Neuronal stem cell (in vitro differentiated cells): ENCODE data around the gene GON4L. TPM values are rescaled to one million over a fixed set of nuclear protein-coding genes. Genes with fewer than 3 reads are reported as not detected.
"Not testable (repeated sequence)": the region's sequence is repeated elsewhere in the genome, so short reads cannot be mapped to it uniquely, and the experiment has no call there.

Experiments
- DNase-seq: peaks from one replicate; pipeline ENCODE4 v3.0.0-alpha.2; 2013; ENCODE audit warnings: low spot score
- H2AFZ ChIP-seq: one replicate; pipeline ENCODE4 v1.6.1; 2013; ENCODE audit warnings: mild to moderate bottlenecking, low read length, inconsistent platforms
- H2AK5ac ChIP-seq: 2 replicates; pipeline ENCODE4 v1.6.1; 2013; ENCODE audit warnings: low read depth, mild to moderate bottlenecking, inconsistent platforms, low read length, moderate library complexity, mixed read lengths
- H2BK120ac ChIP-seq: 2 replicates; pipeline ENCODE4 v1.6.1; 2013; ENCODE audit warnings: low read depth, mild to moderate bottlenecking, inconsistent platforms, low read length, moderate library complexity, mixed read lengths
- H2BK12ac ChIP-seq: one replicate; pipeline ENCODE4 v1.6.1; 2013; ENCODE audit warnings: low read length, inconsistent platforms
- H2BK15ac ChIP-seq: 2 replicates; pipeline ENCODE4 v1.6.1; 2013; ENCODE audit warnings: mild to moderate bottlenecking, low read length, inconsistent platforms, mixed read lengths
- H2BK5ac ChIP-seq: one replicate; pipeline ENCODE4 v1.6.1; 2013; ENCODE audit warnings: inconsistent platforms, mild to moderate bottlenecking, low read length, moderate library complexity
- H3K14ac ChIP-seq: one replicate; pipeline ENCODE4 v1.6.1; 2013; ENCODE audit warnings: low read length, inconsistent platforms
- H3K18ac ChIP-seq: 2 replicates; pipeline ENCODE4 v1.6.1; 2013; ENCODE audit warnings: low read length, inconsistent platforms
- H3K23ac ChIP-seq: 2 replicates; pipeline ENCODE4 v1.6.1; 2013; ENCODE audit warnings: low read depth, mild to moderate bottlenecking, mixed read lengths, low read length, inconsistent platforms; ENCODE audit not compliant: poor library complexity
- H3K27ac ChIP-seq: replicated peaks from 3 replicates; pipeline ENCODE4 v1.5.1; 2013; ENCODE audit warnings: low read length, inconsistent platforms
- H3K27me3 ChIP-seq, 3 experiments: 2 replicates each; pipeline ENCODE4 v1.6.1; 2013; ENCODE audit warnings: low read length in 3 of 3, mild to moderate bottlenecking in 2 of 3, inconsistent platforms in 1 of 3, low read depth in 1 of 3, mixed read lengths in 1 of 3, moderate library complexity in 1 of 3; ENCODE audit not compliant: control insufficient read depth in 3 of 3, insufficient read depth in 3 of 3
- H3K36me3 ChIP-seq, 2 donors: replicated peaks in 1 of 2; 2 replicates each; pipeline ENCODE4 v1.6.1; 2013; ENCODE audit warnings: low read length in 2 of 2; ENCODE audit not compliant: control insufficient read depth in 2 of 2, insufficient read depth in 2 of 2
- H3K4ac ChIP-seq: 2 replicates; pipeline ENCODE4 v1.6.1; 2013; ENCODE audit warnings: inconsistent platforms, mild to moderate bottlenecking, low read length, moderate library complexity
- H3K4me1 ChIP-seq, 2 donors: 1 replicate in 1 of 2; 2 replicates in 1 of 2; pipeline ENCODE4 v1.6.1; 2013; ENCODE audit warnings: low read length in 2 of 2, low read depth in 1 of 2; ENCODE audit not compliant: control insufficient read depth in 2 of 2, insufficient read depth in 1 of 2
- H3K4me2 ChIP-seq: one replicate; pipeline ENCODE4 v1.6.1; 2013; ENCODE audit warnings: mild to moderate bottlenecking, low read length, inconsistent platforms; ENCODE audit not compliant: insufficient read depth, poor library complexity, severe bottlenecking
- H3K4me3 ChIP-seq, 2 donors: 2 replicates each; pipeline ENCODE4 v1.5.1; 2013; ENCODE audit warnings: low read length in 2 of 2, mild to moderate bottlenecking in 2 of 2, inconsistent platforms in 1 of 2, moderate library complexity in 1 of 2
- H3K79me1 ChIP-seq: one replicate; pipeline ENCODE4 v1.6.1; 2013; ENCODE audit warnings: low read depth, mild to moderate bottlenecking, inconsistent platforms, low read length, moderate library complexity
- H3K9ac ChIP-seq: one replicate; pipeline ENCODE4 v1.6.1; 2013; ENCODE audit warnings: mild to moderate bottlenecking, low read depth, low read length, inconsistent platforms; ENCODE audit not compliant: poor library complexity
- H3K9me3 ChIP-seq, 2 donors: replicated peaks in 1 of 2; 2 replicates each; pipeline versions ENCODE3 to v1.6.1; 2013; ENCODE audit warnings: low read length in 2 of 2, mild to moderate bottlenecking in 2 of 2, inconsistent platforms in 1 of 2, low read depth in 1 of 2, mixed read lengths in 1 of 2, moderate library complexity in 1 of 2; ENCODE audit not compliant: control insufficient read depth in 2 of 2, insufficient read depth in 1 of 2
- H4K8ac ChIP-seq: one replicate; pipeline ENCODE4 v1.6.1; 2013; ENCODE audit warnings: low read depth, mild to moderate bottlenecking, inconsistent platforms, low read length, moderate library complexity
- H4K91ac ChIP-seq: one replicate; pipeline ENCODE4 v1.6.1; 2013; ENCODE audit warnings: low read length, low read depth, mild to moderate bottlenecking, inconsistent platforms; ENCODE audit not compliant: poor library complexity
- WGBS, 2 donors: extraction: QIAGEN DNeasy Blood & Tissue Kit; methylation state at CpG; one replicate each; pipeline ENCODE4 v1.1.7; 2013; ENCODE audit warnings: missing lambda C conversion rate in 2 of 2, mixed read lengths in 1 of 2; ENCODE audit not compliant: insufficient read length in 2 of 2, insufficient replicate concordance in 1 of 2; ENCODE audit errors: extremely low coverage in 2 of 2; 5-methylcytosine and 5-hydroxymethylcytosine counted together
- small RNA-seq: library from polyadenylated mRNA; stranded (forward); fragments of <200 nt; extraction: miRNeasy Mini kit (QIAGEN cat#:217004); gene quantifications from one replicate; pipeline ENCODE3, GENCODE V24; 2013; ENCODE audit not compliant: insufficient read depth

The GON4L gene

DNA sequence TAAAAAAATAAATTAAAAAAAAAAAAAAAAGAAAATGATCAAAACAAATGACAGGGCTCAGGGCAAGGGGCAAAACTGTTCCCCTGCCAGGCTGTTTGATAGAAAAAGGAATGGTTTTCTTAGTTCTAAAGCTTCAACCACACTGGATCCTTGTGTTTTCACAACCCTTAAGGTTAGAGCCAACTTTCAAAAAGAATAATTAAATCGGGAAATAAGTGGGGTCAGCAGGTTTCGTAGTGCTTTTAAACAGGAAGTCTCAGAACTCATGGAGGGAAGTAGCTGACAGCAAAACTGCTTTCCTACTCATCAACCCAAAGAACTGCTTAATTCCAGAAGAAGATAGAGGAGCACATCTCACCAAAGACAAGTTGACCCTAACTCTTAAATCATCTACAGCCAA, 155.3 kb downstream of the GON4L start:
- H3K36me3 ChIP-seq, H3K27ac ChIP-seq, H3K27me3 ChIP-seq, H2AK5ac ChIP-seq, H3K4me3 ChIP-seq, H2BK12ac ChIP-seq, DNase-seq, H2BK5ac ChIP-seq, H3K14ac ChIP-seq, H3K23ac ChIP-seq, H4K8ac ChIP-seq, H3K9ac ChIP-seq, H3K18ac ChIP-seq, H3K4ac ChIP-seq, H2AFZ ChIP-seq, H3K4me2 ChIP-seq, H3K4me1 ChIP-seq, H2BK15ac ChIP-seq, H2BK120ac ChIP-seq, H3K79me1 ChIP-seq, H4K91ac ChIP-seq: not testable (repeated sequence)
- H3K9me3 ChIP-seq = peaks cover 0 to 20% of the 10 kb centered on the region in 2 donors
- no CpG with 5 or more reads among the region's 2 CpGs for WGBS, 2 donors

Small RNA genes within 50 kb of the gene (small RNA-seq; reads per million reads assigned to genes)
- gene RF00015 = not detected
